C4-2B (cell line): ENCODE measurements around the gene CBX1.

Experiments used
- CTCF ChIP-seq: fragments of 450-650 bp; conservative IDR thresholded peaks from 2 replicates; pipeline ENCODE4 v1.5.1; 2017; ENCODE audit warnings: mild to moderate bottlenecking
- ZFX ChIP-seq: fragments of 450-650 bp; IDR thresholded peaks from 2 replicates; pipeline ENCODE4 v1.6.1; 2017

- TF ChIP-seq CTCF (no peak), ZFX (no peak)
Observed at GRCh38 chr17:48121923-48122664, 20.8 kb upstream of the CBX1 start.
